SK-N-MC (cell line): ENCODE data around the gene SECISBP2.

Source experiments
- DNase-seq: peaks from one replicate; pipeline ENCODE4 v3.0.0-alpha.2; 2011; ENCODE audit warnings: low read depth, low spot score
- H3K27ac ChIP-seq: fragments of 200-600 bp; sonication (generic); 2 replicates; pipeline ENCODE4 v1.5.1; 2016; ENCODE audit warnings: mixed run types
- H3K36me3 ChIP-seq: fragments of 200-600 bp; sonication (generic); 2 replicates; pipeline ENCODE4 v1.6.1; 2017; ENCODE audit warnings: antibody characterized with exemption, low read length, mixed read lengths; ENCODE audit not compliant: insufficient read depth
- H3K4me3 ChIP-seq: fragments of 200-600 bp; sonication (generic); 2 replicates; pipeline ENCODE4 v1.5.1; 2016
- H3K9ac ChIP-seq: fragments of 200-600 bp; sonication (generic); 2 replicates; pipeline ENCODE4 v1.8.0; 2017; ENCODE audit warnings: mixed run types, mixed read lengths; ENCODE audit not compliant: insufficient read length
- H3K9me3 ChIP-seq: fragments of 200-600 bp; sonication (generic); 2 replicates; pipeline ENCODE4 v1.6.1; 2017; ENCODE audit warnings: low read depth, mild to moderate bottlenecking, antibody characterized with exemption, low read length, moderate library complexity, mixed read lengths
- EZH2 ChIP-seq: fragments of 200-600 bp; sonication (generic); IDR thresholded peaks from one replicate; pipeline ENCODE4 v1.6.1; 2017; ENCODE audit warnings: antibody characterized with exemption
- FOXP2 ChIP-seq: optimal IDR thresholded peaks from 2 replicates; pipeline ENCODE3; 2011; ENCODE audit warnings: mild to moderate bottlenecking, moderate library complexity; ENCODE audit not compliant: insufficient read depth; ENCODE audit errors: extremely low read length, control extremely low read depth
- POLR2AphosphoS5 ChIP-seq: IDR thresholded peaks from 2 replicates; pipeline ENCODE4 v1.6.1; 2012; ENCODE audit warnings: mild to moderate bottlenecking, low read depth, low read length, borderline replicate concordance

SECISBP2 gene

DNA sequence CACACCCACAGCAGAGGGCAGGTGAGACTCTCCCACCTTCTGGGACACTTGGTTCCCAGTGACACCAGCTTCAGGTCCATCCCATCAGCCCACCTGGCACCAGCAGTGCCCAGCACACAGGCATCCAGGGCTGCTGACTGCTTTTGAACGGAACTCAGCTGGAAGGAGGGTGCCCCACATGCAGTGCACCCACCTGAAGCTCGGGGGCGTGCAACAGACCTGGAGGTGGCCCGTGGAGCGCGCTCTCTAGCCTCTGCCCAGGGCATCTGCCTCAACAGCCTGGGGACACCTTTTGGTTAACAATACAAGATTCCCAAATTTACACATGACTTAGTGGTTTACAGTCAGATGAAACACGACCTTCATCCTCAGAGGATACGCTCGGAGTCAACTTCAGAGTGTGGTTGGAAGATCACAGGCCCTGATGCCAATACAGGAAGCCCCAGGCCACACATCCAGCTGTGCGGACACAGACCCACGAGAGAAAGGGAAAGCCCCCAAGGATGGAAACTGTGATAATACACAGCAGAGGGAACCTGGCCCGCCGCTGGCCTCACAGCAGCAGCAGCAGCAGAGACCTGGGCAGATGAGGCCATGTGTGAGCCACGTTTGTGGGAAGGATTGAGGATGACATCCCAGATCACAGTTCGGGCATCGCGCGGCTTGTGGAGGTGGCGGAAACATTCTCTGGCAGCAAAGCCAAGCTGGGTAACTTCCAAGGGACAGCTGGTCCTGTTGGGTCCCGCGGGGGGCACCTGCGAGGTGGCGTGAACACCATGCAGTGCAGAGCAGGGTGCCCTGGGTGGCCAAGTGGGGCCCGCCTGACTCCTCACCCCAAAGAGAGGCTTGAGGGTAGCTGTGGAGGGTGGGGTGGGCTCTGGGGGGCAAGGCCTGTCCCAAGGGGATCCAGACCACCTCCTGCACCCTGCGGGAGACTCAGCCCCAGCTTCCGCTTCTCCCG lies 64.0 kb downstream of the SECISBP2 start:
- no peak overlapping the region for H3K27ac ChIP-seq
- no peak overlapping the region for H3K9ac ChIP-seq
- no peak for DNase-seq
- no peak overlapping the region for H3K4me3 ChIP-seq
- H3K9me3 ChIP-seq, result no peaks in the 10 kb centered on the region
- no peaks in the 10 kb centered on the region; the same call in 1 of the 2 replicates for H3K36me3 ChIP-seq
- TF ChIP-seq EZH2 (no peak), POLR2AphosphoS5 (no peak), FOXP2 (no peak)

DNA sequence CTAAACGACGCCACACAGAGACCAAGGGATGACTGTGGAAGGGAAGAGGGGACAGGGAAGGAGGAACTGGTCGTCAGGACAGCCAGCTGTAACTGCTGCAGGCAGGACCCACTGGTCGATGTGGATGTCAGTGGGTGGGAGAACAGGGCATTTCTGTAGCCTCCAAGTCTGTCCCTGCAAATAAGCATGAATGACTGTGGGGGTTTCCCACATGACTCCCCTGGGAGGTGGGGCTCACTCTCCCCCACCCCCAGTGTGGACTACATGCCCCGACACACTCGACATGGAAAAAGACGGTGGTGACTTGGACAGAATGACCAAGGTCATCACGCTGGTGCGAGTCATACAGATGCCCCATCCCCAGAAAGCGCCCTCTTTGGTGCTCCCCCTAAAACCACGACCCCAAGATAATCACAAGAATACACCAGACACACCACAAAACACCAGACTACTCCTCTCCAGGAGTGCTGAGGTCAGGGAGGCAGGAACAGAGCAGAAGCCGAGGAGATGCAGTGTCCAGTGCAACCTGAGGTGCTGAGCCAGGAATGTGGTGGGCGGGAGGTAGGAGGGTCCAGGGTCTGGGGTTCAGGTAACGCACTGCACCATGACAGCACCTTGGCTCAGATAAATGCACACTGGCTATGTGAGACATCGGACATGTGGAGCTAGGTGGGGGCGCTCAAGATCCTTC lies 64.9 kb downstream of the SECISBP2 start:
- H3K9ac ChIP-seq, result no peak overlapping the region
- H3K27ac ChIP-seq, result no peak overlapping the region
- no peaks in the 10 kb centered on the region for H3K9me3 ChIP-seq
- TF ChIP-seq EZH2, result no peak
- no peak overlapping the region for H3K4me3 ChIP-seq
- no peak for DNase-seq
- H3K36me3 ChIP-seq, result no peaks in the 10 kb centered on the region; the same call in 1 of the 2 replicates

- no peak for DNase-seq
- TF ChIP-seq EZH2 (no peak), POLR2AphosphoS5 (no peak), FOXP2 (no peak)
- H3K27ac ChIP-seq, result no peak overlapping the region
- H3K4me3 ChIP-seq, result no peak overlapping the region
- no peaks in the 10 kb centered on the region for H3K9me3 ChIP-seq
- no peaks in the 10 kb centered on the region; the same call in 1 of the 2 replicates for H3K36me3 ChIP-seq
- H3K9ac ChIP-seq, result no peak overlapping the region
Observed at GRCh38 chr9:89383721-89384300, 65.5 kb downstream of the SECISBP2 start.

- no peak overlapping the region for H3K4me3 ChIP-seq
- H3K36me3 ChIP-seq, result no peaks in the 10 kb centered on the region; the same call in 1 of the 2 replicates
- no peaks in the 10 kb centered on the region for H3K9me3 ChIP-seq
- TF ChIP-seq FOXP2, result no peak
- TF ChIP-seq EZH2, result no peak
- no peak for TF ChIP-seq POLR2AphosphoS5
- H3K9ac ChIP-seq, result no peak overlapping the region
- no peak for DNase-seq
- H3K27ac ChIP-seq, result no peak overlapping the region
Observed at GRCh38 chr9:89384783-89385182, 66.5 kb downstream of the SECISBP2 start.

DNA sequence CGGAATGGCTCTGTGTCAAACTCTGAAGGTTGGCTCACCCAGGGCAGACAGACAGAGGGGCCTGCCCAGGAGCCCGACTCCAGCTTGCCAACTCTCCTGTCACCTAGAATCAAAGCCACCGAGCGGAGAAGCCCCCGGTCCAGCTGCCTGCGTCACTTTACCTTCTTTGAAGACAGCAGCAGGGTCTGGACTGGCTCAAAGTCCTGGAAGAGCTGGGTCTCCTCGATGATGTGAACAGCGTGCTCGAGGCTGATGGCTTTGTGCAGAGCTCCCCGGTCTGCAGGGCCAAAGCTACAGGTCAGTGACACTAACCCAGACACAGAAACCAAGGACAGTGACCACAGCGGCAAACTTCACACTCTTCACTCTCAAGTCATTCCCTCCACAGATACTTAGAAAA lies 67.9 kb downstream of the SECISBP2 start:
- TF ChIP-seq EZH2 (no peak), POLR2AphosphoS5 (no peak), FOXP2 (no peak)
- Histone ChIP-seq H3K4me3 (no peak overlapping the region), H3K9ac (no peak overlapping the region), H3K27ac (no peak overlapping the region), H3K36me3 (peaks cover 11% of the 10 kb centered on the region; the same call in 1 of the 2 replicates), H3K9me3 (no peaks in the 10 kb centered on the region)
- DNase-seq, result no peak

DNA sequence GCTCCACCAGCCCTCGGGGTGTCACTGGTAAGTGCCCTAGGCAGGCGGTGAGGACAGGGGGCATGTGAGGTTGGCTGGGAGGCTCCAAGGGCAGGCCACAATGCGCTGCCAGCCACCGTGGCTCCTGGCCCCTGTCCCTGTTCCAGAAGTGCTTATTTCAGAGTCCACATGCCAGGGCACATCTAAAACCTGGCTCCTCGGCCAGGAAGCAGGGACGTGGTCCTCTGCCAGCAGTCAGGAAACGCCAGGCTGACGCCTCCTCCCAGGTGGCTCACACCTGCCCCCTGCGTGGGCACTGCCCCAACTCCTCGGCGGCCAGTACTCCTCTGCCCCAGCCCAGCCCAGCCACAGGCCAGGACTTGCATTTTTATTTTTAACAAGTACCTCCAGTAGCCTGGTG lies 68.5 kb downstream of the SECISBP2 start:
- no peak overlapping the region for H3K4me3 ChIP-seq
- no peak overlapping the region for H3K9ac ChIP-seq
- H3K36me3 ChIP-seq, result peaks cover 16% of the 10 kb centered on the region; the same call in 1 of the 2 replicates
- TF ChIP-seq POLR2AphosphoS5 (no peak), EZH2 (no peak), FOXP2 (no peak)
- H3K27ac ChIP-seq, result no peak overlapping the region
- DNase-seq, result no peak
- H3K9me3 ChIP-seq, result no peaks in the 10 kb centered on the region

- TF ChIP-seq FOXP2, result no peak
- no peak for TF ChIP-seq EZH2
- no peak for TF ChIP-seq POLR2AphosphoS5
- Histone ChIP-seq H3K36me3 (peaks cover 16% of the 10 kb centered on the region; the same call in 1 of the 2 replicates), H3K4me3 (no peak overlapping the region), H3K27ac (no peak overlapping the region), H3K9ac (no peak overlapping the region), H3K9me3 (no peaks in the 10 kb centered on the region)
- DNase-seq, result no peak
Observed at GRCh38 chr9:89387197-89387849, 69.0 kb downstream of the SECISBP2 start.
